Measurements from ENCODE around the gene SHLD3.
"Not testable (repeated sequence)": the region's sequence is repeated elsewhere in the genome, so short reads cannot be mapped to it uniquely, and the experiment has no call there.

SHLD3 gene
- total RNA-seq: 8.3 to 8.8 reads per million in 2 experiments

GRCh38 chr5:65624571-65625555 is at the start of gene SHLD3, which contains the start of gene TRAPPC13:
Gene SHLD3 (plus strand): TSS chr5:65625027. CDS start chr5:65629588, 4,561 bp downstream.
Gene TRAPPC13 (plus strand): TSS chr5:65625027. CDS start chr5:65625061, 34 bp downstream.
- DNase-seq (ENCODE audit: low read depth): peak; percentile 80

DNA sequence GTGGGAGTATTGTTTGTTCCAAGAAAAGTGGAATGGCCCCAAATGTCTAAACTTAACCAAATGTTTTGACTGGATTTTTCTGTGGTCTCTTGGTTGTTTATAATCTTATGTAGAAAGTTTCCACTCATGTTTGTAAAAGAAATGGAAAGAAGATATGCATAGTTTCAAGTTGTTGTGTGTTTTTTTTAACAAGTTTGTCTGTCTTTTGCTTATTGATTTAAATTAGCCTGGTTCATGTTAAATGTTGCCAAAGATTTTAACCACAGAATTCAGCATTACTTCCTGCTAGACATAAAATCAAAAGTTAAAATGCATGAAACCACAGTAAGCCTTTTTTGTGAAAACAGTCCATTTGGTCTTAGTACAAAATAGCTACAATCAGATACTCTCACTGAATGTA is 47.7 kb upstream of the SHLD3 start:
- DNase-seq (ENCODE audit: low read depth): no peak

DNA sequence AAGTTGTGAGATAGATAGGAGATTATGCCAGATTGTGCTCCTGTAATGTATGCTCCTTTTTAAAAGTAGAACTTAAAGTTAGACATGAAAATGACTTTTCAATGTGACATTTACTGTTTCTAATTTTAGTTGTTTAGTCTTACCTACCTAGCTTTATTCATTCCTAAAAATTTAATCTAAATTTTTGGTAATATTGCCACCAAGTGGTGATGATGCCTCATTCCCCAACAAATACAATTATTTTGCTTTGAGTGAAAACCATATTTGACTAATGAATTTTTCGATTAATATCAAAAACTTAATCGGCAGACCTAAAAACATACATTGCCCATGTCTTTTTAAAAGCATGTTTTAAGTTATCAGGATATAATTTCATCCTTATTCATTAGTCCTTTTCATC is 36.1 kb upstream of the SHLD3 start:
- no peak for DNase-seq (ENCODE audit: low read depth)

GRCh38 chr5:65601761-65602160 is 23.1 kb upstream of the SHLD3 start:
- not testable (repeated sequence) for DNase-seq (ENCODE audit: low read depth)

- DNase-seq (ENCODE audit: low read depth): no peak
Measured at GRCh38 chr5:65611524-65611923, 13.3 kb upstream of the SHLD3 start.

DNA sequence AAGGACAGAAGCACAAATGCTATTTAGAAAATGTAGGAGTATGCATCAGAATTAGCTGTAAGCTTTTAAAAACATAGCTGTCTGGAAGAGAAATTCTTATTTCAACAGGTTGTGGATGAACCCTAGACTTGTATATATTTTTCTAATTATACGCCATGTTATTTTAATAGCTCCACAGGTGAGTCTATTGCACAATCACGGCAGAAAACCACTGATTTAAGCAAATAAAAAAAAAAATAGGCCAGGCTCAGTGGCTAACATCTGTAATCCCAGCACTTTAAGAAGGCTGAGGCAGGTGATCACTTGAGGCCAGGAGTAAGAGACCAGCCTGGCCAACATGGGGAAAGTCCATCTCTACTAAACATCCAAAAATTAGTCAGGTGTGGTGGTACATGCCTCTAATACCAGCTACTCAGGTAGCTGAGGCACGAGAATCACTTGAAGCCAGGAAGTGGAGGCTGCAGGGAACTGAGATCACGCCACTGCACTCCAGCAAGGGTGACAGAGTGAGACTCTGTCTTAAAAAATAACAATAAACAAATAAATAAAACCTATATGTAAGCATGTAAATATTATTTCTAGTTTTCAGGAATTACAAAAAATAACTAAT is 12.4 kb upstream of the SHLD3 start:
- no peak for DNase-seq (ENCODE audit: low read depth)

- DNase-seq (ENCODE audit: low read depth): no peak
Measured at GRCh38 chr5:65620021-65620420, 4.8 kb upstream of the SHLD3 start.

DNA sequence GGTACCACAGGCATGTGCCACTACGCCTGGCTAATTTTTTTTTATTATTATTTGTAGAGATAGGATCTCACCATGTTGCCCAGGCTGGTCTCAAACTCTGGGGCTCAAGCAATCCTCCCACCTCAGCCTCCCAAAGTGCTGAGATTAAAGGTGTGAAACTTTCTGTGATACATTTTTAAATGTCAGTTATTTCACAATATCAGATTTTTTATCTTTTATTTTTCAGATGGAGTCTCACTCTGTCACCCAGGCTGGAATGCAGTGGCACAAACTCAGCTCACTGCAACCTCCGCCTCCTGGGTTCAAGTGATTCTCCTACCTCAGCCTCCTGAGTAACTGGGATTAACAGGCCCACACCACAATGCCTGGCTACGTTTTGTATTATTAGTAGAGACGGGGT is 2.9 kb upstream of the SHLD3 start:
- DNase-seq (ENCODE audit: low read depth): not testable (repeated sequence)

DNA sequence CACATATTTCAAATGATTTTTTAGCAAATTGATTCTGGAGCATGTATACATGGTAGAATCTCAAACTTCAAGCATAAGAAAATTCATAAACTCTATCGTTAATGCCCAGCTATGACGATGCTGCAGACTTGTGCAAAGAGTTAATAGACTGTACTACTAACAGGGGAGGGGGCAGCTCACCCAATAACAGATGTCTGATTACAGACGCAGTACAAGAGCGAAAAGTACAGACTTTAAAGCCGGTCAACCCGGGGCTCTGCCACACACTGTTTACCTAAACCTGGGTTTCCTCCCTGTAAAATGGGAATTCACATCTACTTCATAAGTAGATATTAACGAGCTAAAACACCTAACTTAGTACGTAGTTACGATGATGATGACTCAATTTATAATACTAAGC is 1.3 kb upstream of the SHLD3 start:
- peak; percentile 1 for DNase-seq (ENCODE audit: low read depth)

DNA sequence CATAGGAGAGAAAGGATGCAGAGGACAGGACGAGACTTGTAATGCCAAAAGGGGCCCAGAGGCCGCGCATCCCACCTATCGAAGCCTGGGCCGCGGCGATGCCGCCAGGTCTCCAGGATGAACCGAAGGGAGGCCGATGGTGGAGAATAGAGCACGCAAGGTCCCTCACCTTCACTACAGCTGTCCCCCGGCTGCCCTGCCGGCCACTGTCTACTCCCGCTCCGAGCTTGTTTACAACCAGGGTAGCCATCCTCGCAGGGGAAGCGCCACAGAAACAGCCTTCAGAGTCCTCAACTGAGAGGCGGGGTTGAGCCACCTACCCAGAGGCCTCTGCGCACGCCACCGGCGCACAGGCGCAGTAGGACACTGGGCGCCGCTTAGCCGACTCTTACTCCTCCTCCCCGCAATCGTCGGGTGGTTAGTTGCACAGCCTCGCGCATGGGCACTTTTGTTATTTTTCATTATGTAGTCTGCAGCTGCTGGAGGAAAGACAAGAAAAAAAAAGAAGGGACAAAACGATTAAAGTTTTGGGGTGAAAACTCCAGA is 729 bp upstream of the SHLD3 start, which contains the start of gene TRIM23:
TSS of gene TRIM23 (minus strand) at position 309 of the 546 bp plus-strand sequence. CDS start at position 250, 59 bp downstream.
- DNase-seq (ENCODE audit: low read depth): peak; percentile 88

- no peak for DNase-seq (ENCODE audit: low read depth)
Measured at GRCh38 chr5:65625743-65626142, 916 bp downstream of the SHLD3 start.

- DNase-seq (ENCODE audit: low read depth): no peak
Measured at GRCh38 chr5:65630981-65631380, 6.2 kb downstream of the SHLD3 start.

GRCh38 chr5:65640240-65640639 is 15.4 kb downstream of the SHLD3 start:
- no peak for DNase-seq (ENCODE audit: low read depth)

GRCh38 chr5:65646938-65647337 is 22.1 kb downstream of the SHLD3 start:
- DNase-seq (ENCODE audit: low read depth): no peak

DNA sequence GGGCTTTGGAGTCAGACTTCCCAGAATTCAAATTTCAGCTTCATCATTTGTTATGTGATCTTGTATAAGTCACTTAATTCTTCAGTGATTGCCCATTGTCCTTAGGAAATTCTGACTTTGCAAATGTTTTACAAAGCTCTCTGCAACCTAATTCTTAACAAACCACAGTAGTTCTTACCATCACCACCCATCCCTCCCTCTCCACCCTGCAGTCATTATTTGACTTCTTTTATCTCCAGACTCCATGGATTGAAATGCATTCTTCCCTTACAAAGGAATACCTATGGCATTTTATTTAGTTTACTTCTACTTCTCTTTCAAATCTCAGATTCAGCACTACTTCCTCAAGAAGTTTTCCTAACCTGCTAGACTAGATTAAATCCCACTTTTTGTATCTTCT is 23.1 kb downstream of the SHLD3 start:
- no peak for DNase-seq (ENCODE audit: low read depth)

- DNase-seq (ENCODE audit: low read depth): no peak
Measured at GRCh38 chr5:65651144-65651543, 26.3 kb downstream of the SHLD3 start.

DNA sequence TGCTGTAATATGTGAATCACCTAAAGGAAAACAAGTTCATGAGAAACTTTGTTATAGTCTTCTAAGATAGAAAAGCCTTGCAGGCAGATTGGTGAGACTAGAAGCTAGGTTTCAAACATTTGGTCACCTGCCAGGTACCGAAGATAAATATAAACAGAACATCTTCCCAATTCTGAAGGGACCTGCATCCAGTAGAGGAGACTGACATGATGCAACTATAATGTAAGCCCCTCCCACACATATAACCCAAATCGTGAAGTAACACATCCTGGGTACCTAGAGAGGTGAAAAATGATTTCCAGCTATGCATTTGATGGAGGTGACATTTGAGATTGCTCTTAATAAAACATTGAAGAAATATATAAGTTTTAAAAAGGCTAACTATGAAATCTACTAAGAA is 29.9 kb downstream of the SHLD3 start:
- no peak for DNase-seq (ENCODE audit: low read depth)

- no peak for DNase-seq (ENCODE audit: low read depth)
Measured at GRCh38 chr5:65663804-65664521, 39.1 kb downstream of the SHLD3 start.

DNA sequence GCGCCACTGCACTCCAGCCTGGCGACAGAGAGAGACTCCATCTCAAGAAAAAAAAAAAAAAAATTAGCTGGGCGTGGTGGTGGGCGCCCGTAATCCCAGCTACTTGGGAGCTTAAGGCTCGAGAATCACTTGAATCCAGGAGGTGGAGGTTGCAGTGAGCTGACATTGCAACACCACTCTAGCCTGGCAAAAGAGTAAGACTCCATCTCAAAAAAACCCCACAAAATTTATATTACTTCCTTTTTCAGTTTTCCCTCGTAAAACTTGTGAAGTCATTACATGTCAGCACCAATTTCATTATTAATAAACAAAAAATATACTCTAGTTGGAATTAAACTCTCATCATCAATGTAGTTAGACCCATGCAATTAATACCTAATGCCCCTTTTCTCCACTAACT is 43.9 kb downstream of the SHLD3 start:
- no peak for DNase-seq (ENCODE audit: low read depth)

GRCh38 chr5:65672796-65673195 is 48.0 kb downstream of the SHLD3 start:
- no peak for DNase-seq (ENCODE audit: low read depth)

- DNase-seq (ENCODE audit: low read depth): no peak
Measured at GRCh38 chr5:65674749-65675148, 49.9 kb downstream of the SHLD3 start.

DNA sequence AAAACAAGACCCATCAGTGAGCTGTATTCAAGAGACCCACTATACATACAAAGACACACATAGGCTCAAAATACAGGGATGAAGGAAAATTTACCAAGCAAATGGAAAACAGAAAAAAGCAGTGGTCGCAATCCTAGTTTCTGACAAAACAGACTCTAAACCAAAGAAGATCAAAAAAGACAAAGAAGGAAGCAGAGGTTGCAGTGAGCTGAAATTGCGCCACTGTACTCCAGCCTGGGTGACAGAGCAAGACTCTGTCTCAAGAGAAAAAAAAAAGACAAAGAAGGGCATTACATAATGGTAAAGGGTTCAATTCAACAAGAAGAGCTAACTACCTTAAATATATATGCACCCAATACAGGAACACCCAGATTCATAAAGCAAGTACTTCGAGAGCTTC is 51.2 kb downstream of the SHLD3 start:
- DNase-seq (ENCODE audit: low read depth): not testable (repeated sequence)
